SK-N-SH (cell line): ENCODE results near the gene PDE4D. TPM values are rescaled to one million over a fixed set of nuclear protein-coding genes. Genes with fewer than 3 reads are reported as not detected.

Experiments used
- CTCF ChIA-PET: fragments of 300-600, 350-600 bp; formaldehyde crosslinking; extraction: SDS; loops from one replicate; lab custom pipeline; 2021; lab: Yijun Ruan, JAX
- POLR2A ChIA-PET: fragments of 350-600 bp; sonication (Branson Sonifier 250); formaldehyde crosslinking; extraction: SDS; loops from one replicate; lab custom pipeline; 2020; ENCODE audit warnings: antibody characterized with exemption, inconsistent platforms; lab: Yijun Ruan, JAX
- DNase-seq: peaks from one replicate; pipeline ENCODE4 v3.0.0; 2012
- H2AFZ ChIP-seq: fragments of 200-600 bp; sonication (generic); 2 replicates; pipeline ENCODE4 v1.8.1; 2016; ENCODE audit warnings: antibody characterized with exemption, mild to moderate bottlenecking, low read depth
- H3F3A ChIP-seq: fragments of 200-600 bp; sonication (generic); replicated peaks from 2 replicates; pipeline ENCODE3; 2016; ENCODE audit warnings: antibody characterized with exemption, mild to moderate bottlenecking; ENCODE audit not compliant: insufficient read depth
- H3K27ac ChIP-seq, 2 experiments: fragments of 200-500 bp in 1 of 2; fragments of 200-600 bp in 1 of 2; sonication (Bioruptor generic) in 1 of 2; sonication (generic), shearing (Covaris generic) in 1 of 2; 2 replicates each; pipeline versions ENCODE4 v1.5.1 to v1.6.1; 2014 to 2016; ENCODE audit warnings: low read depth in 2 of 2, inconsistent platforms in 1 of 2, low read length in 1 of 2, mild to moderate bottlenecking in 1 of 2, mixed read lengths in 1 of 2
- H3K27me3 ChIP-seq: fragments of 200-600 bp; sonication (generic), shearing (Covaris generic); 2 replicates; pipeline ENCODE4 v1.6.1; 2016; ENCODE audit warnings: mixed run types; ENCODE audit not compliant: insufficient read depth
- H3K36me3 ChIP-seq, 2 experiments: fragments of 200-500 bp in 1 of 2; fragments of 200-600 bp in 1 of 2; sonication (Bioruptor generic) in 1 of 2; sonication (generic) in 1 of 2; replicated peaks in 1 of 2; 2 replicates each; pipeline versions ENCODE3 to v1.5.1; 2014 to 2016; ENCODE audit warnings: low read length in 1 of 2, mild to moderate bottlenecking in 1 of 2; ENCODE audit not compliant: insufficient read depth in 2 of 2, control insufficient read depth in 1 of 2
- H3K4me1 ChIP-seq, 2 experiments: fragments of 200-500 bp in 1 of 2; fragments of 200-600 bp in 1 of 2; sonication (Bioruptor generic) in 1 of 2; sonication (generic), shearing (Covaris generic) in 1 of 2; 2 replicates each; pipeline versions ENCODE4 v1.5.1 to v1.6.1; 2014 to 2016; ENCODE audit warnings: low read depth in 1 of 2, low read length in 1 of 2, mixed run types in 1 of 2; ENCODE audit not compliant: insufficient read depth in 2 of 2, control insufficient read depth in 1 of 2
- H3K4me2 ChIP-seq: fragments of 200-600 bp; sonication (generic), shearing (Covaris generic); 2 replicates; pipeline ENCODE4 v1.6.1; 2017; ENCODE audit warnings: mixed run types
- H3K4me3 ChIP-seq, 2 experiments: fragments of 200-500 bp in 1 of 2; fragments of 200-600 bp in 1 of 2; sonication (Bioruptor generic) in 1 of 2; sonication (generic), shearing (Covaris generic) in 1 of 2; 2 replicates each; pipeline versions ENCODE4 v1.5.1 to v1.8.1; 2014 to 2016; ENCODE audit warnings: low read depth in 2 of 2, inconsistent platforms in 1 of 2, low read length in 1 of 2, mild to moderate bottlenecking in 1 of 2, mixed read lengths in 1 of 2, moderate library complexity in 1 of 2
- H3K79me2 ChIP-seq: fragments of 200-600 bp; sonication (generic); 2 replicates; pipeline ENCODE4 v1.8.1; 2017; ENCODE audit warnings: mild to moderate bottlenecking; ENCODE audit not compliant: insufficient read depth
- H3K9ac ChIP-seq: fragments of 200-600 bp; sonication (generic); 2 replicates; pipeline ENCODE4 v1.6.1; 2017; ENCODE audit warnings: mixed run types
- H3K9me2 ChIP-seq: fragments of 200-600 bp; sonication (generic); 2 replicates; pipeline ENCODE4 v1.6.1; 2017; ENCODE audit warnings: mixed run types
- H3K9me3 ChIP-seq: fragments of 200-600 bp; sonication (generic); 2 replicates; pipeline ENCODE4 v1.6.1; 2017; ENCODE audit warnings: mixed run types, mild to moderate bottlenecking, moderate library complexity
- H4K20me1 ChIP-seq: fragments of 200-600 bp; sonication (generic); 2 replicates; pipeline ENCODE4 v1.6.1; 2017; ENCODE audit warnings: mild to moderate bottlenecking, mixed run types; ENCODE audit not compliant: insufficient read depth
- CHD2 ChIP-seq: fragments of 150-350 bp; IDR thresholded peaks from 2 replicates; pipeline ENCODE4 v1.6.1; 2018; ENCODE audit warnings: low read length; ENCODE audit not compliant: partially characterized antibody
- CTCF ChIP-seq: fragments of 200-600 bp; sonication (generic); IDR thresholded peaks from 2 replicates; pipeline ENCODE4 v1.6.1; 2017; ENCODE audit warnings: antibody characterized with exemption, mild to moderate bottlenecking, moderate library complexity
- EP300 ChIP-seq, 2 experiments: IDR thresholded peaks; 2 replicates each; pipeline versions ENCODE4 v1.4.0 to v1.6.1; 2012; ENCODE audit warnings: borderline replicate concordance in 1 of 2, low read depth in 1 of 2, low read length in 1 of 2
- FOSL2 ChIP-seq: IDR thresholded peaks from 2 replicates; pipeline ENCODE4 v1.4.0; 2012; ENCODE audit warnings: low read depth, mild to moderate bottlenecking, moderate library complexity, borderline replicate concordance
- GABPA ChIP-seq: IDR thresholded peaks from 2 replicates; pipeline ENCODE4 v1.4.0; 2012; ENCODE audit warnings: low read depth, mild to moderate bottlenecking
- GATA2 ChIP-seq: sonication (generic); formaldehyde crosslinking; IDR thresholded peaks from 2 replicates; pipeline ENCODE4 v1.5.0; 2020; ENCODE audit warnings: mild to moderate bottlenecking, missing genetic modification reagents
- JUND ChIP-seq: IDR thresholded peaks from 2 replicates; pipeline ENCODE4 v1.4.0; 2012
- MEF2A ChIP-seq: IDR thresholded peaks from 2 replicates; pipeline ENCODE4 v1.4.0; 2012; ENCODE audit warnings: low read depth, borderline replicate concordance
- MXI1 ChIP-seq: IDR thresholded peaks from 2 replicates; pipeline ENCODE4 v1.6.1; 2012; ENCODE audit warnings: mild to moderate bottlenecking, low read depth, low read length, improper control_type of control experiment
- POLR2AphosphoS5 ChIP-seq: IDR thresholded peaks from 2 replicates; pipeline ENCODE4 v1.6.1; 2012; ENCODE audit warnings: low read depth, low read length
- RAD21 ChIP-seq: IDR thresholded peaks from 2 replicates; pipeline ENCODE4 v1.6.1; 2012; ENCODE audit warnings: mild to moderate bottlenecking, low read length
- RFX5 ChIP-seq: IDR thresholded peaks from 2 replicates; pipeline ENCODE4 v1.6.1; 2012; ENCODE audit warnings: mild to moderate bottlenecking, improper control_type of control experiment, low read length
- RXRA ChIP-seq: IDR thresholded peaks from 2 replicates; pipeline ENCODE4 v1.4.0; 2012; ENCODE audit warnings: low read depth, mild to moderate bottlenecking, borderline replicate concordance
- SMC3 ChIP-seq: IDR thresholded peaks from 2 replicates; pipeline ENCODE4 v1.6.1; 2012; ENCODE audit warnings: low read depth, low read length, improper control_type of control experiment
- TCF12 ChIP-seq: IDR thresholded peaks from 2 replicates; pipeline ENCODE4 v1.4.0; 2012
- USF1 ChIP-seq: IDR thresholded peaks from 2 replicates; pipeline ENCODE4 v1.4.0; 2012; ENCODE audit warnings: low read depth, borderline replicate concordance
- USF2 ChIP-seq: fragments of 150-350 bp; IDR thresholded peaks from 2 replicates; pipeline ENCODE4 v1.6.1; 2017; ENCODE audit warnings: antibody characterized with exemption, low read length, low read depth, borderline replicate concordance
- ZBTB33 ChIP-seq: IDR thresholded peaks from 2 replicates; pipeline ENCODE4 v1.4.0; 2012; ENCODE audit warnings: low read depth, borderline replicate concordance
- WGBS: methylation state at CpG from one replicate; pipeline ENCODE4 v1.1.6; 2017; ENCODE audit warnings: low lambda C conversion rate; 5-methylcytosine and 5-hydroxymethylcytosine counted together
- polyA plus RNA-seq, 3 experiments: library from polyadenylated mRNA; depleted of rRNA; stranded (reverse); fragments of >200 nt; gene quantifications; 2 replicates each; pipeline ENCODE4 v1.2.3, GENCODE V29; 2012

PDE4D gene
- polyA plus RNA-seq, 1 of the 3 experiments (the other 2 are of a cell fraction) = 2.4 TPM

- 93% methylated on average over 2 of the region's 2 CpGs for WGBS
- Histone ChIP-seq H3K4me3 (no peak overlapping the region), H3F3A (peaks cover 13% of the 10 kb centered on the region)
- TF ChIP-seq TCF12 (no peak), USF2 (no peak), RFX5 (no peak), RXRA (no peak), GABPA (no peak), POLR2AphosphoS5 (no peak)
- TF ChIP-seq, all 33 proteins: peak for 0
- Histone ChIP-seq H2AFZ (no peak overlapping the region), H3K27me3 (no peaks in the 10 kb centered on the region), H3K79me2 (no peaks in the 10 kb centered on the region), H3K9me3 (no peaks in the 10 kb centered on the region; the same call in 1 of the 2 replicates), H3K27ac (peak overlapping the region; percentile 37 to 98; a peak in 3 of 4 replicates), H3K36me3 (no peaks in the 10 kb centered on the region), H3K4me1 (peaks cover 25 to 48% of the 10 kb centered on the region in 2 experiments), H4K20me1 (no peaks in the 10 kb centered on the region; the same call in 1 of the 2 replicates), H3K9ac (no peak overlapping the region), H3K9me2 (no peaks in the 10 kb centered on the region), H3K4me2 (no peak overlapping the region)
- ChIA-PET CTCF (interaction anchor here (1.3 to 3.8 kb wide), 3 partner anchors 8 to 298 kb away, joined by 3 to 20 read pairs (median 6); no protein-coding TSS in a partner anchor), POLR2A (no interaction called here)
- no peak for DNase-seq
Observed at GRCh38 chr5:59486508-59486907, 407.0 kb downstream of the PDE4D start.

GRCh38 chr5:59485629-59486439, 407.7 kb downstream of the PDE4D start:
- 2% methylated on average over 2 of the region's 2 CpGs for WGBS
- Histone ChIP-seq H4K20me1 (no peaks in the 10 kb centered on the region; the same call in 1 of the 2 replicates), H3K79me2 (no peaks in the 10 kb centered on the region), H3K4me2 (no peak overlapping the region), H3K9ac (no peak overlapping the region), H3K36me3 (no peaks in the 10 kb centered on the region), H3K27ac (peak overlapping the region; percentile 37 to 98), H2AFZ (no peak overlapping the region), H3F3A (peaks cover 13% of the 10 kb centered on the region), H3K9me3 (no peaks in the 10 kb centered on the region; the same call in 1 of the 2 replicates), H3K4me1 (peaks cover 25 to 48% of the 10 kb centered on the region in 2 experiments), H3K9me2 (no peaks in the 10 kb centered on the region), H3K27me3 (no peaks in the 10 kb centered on the region), H3K4me3 (no peak overlapping the region)
- POLR2A ChIA-PET = no interaction called here
- peak; percentile 28 for DNase-seq
- CTCF ChIA-PET = interaction anchor here (1.7 to 3.8 kb wide), 2 partner anchors 9 to 20 kb away, joined by 6 to 20 read pairs; no protein-coding TSS in a partner anchor
- TF ChIP-seq USF1 (no peak), USF2 (no peak), GATA2 (CRISPR knock-in tag) (peak; percentile 92), RAD21 (peak; percentile 36; the same call in 1 of the 2 replicates), EP300 (IDR thresholded peaks at IDR 0.05; ENCODE audit: borderline replicate concordance in 1 of 2, low read depth in 1 of 2, low read length in 1 of 2) (peak; percentile 33 to 98; a peak in 2 of 4 replicates), CHD2 (peak; percentile 84), FOSL2 (no peak), CTCF (no peak), MXI1 (no peak; the same call in 1 of the 2 replicates), ZBTB33 (no peak), JUND (peak; percentile 45; the same call in 1 of the 2 replicates), TCF12 (peak; percentile 78), POLR2AphosphoS5 (peak; percentile 19; the same call in 1 of the 2 replicates), RXRA (0 out of 2 replicates have a peak, but pooled peaks have one; percentile 40), SMC3 (no peak), MEF2A (0 out of 2 replicates have a peak, but pooled peaks have one; percentile 8)
